ENCODE data around the gene FRMPD1.

- TF ChIP-seq ZNF565 (CRISPR knock-in tag; conservative IDR thresholded peaks at IDR 0.05; ENCODE audit: low read depth), result no peak
- no peak for TF ChIP-seq ZFP3 (CRISPR knock-in tag; IDR thresholded peaks at IDR 0.05)
- TF ChIP-seq CREB5 (CRISPR knock-in tag; IDR thresholded peaks at IDR 0.05; ENCODE audit: low read depth), result no peak
- TF ChIP-seq RARB (CRISPR knock-in tag; IDR thresholded peaks at IDR 0.05), result no peak
- no peak for TF ChIP-seq ARNTL (CRISPR knock-in tag; IDR thresholded peaks at IDR 0.05; ENCODE audit: borderline replicate concordance, low read depth)
- no peak for TF ChIP-seq ZFP30 (CRISPR knock-in tag; IDR thresholded peaks at IDR 0.05)
- no peak for TF ChIP-seq ZC3H10 (CRISPR knock-in tag; IDR thresholded peaks at IDR 0.05)
- TF ChIP-seq, protein P1, sequence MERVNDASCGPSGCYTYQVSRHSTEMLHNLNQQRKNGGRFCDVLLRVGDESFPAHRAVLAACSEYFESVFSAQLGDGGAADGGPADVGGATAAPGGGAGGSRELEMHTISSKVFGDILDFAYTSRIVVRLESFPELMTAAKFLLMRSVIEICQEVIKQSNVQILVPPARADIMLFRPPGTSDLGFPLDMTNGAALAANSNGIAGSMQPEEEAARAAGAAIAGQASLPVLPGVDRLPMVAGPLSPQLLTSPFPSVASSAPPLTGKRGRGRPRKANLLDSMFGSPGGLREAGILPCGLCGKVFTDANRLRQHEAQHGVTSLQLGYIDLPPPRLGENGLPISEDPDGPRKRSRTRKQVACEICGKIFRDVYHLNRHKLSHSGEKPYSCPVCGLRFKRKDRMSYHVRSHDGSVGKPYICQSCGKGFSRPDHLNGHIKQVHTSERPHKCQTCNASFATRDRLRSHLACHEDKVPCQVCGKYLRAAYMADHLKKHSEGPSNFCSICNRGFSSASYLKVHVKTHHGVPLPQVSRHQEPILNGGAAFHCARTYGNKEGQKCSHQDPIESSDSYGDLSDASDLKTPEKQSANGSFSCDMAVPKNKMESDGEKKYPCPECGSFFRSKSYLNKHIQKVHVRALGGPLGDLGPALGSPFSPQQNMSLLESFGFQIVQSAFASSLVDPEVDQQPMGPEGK (CRISPR knock-in tag; IDR thresholded peaks at IDR 0.05; ENCODE audit: borderline replicate concordance), result no peak
- TF ChIP-seq PPARA (CRISPR knock-in tag; IDR thresholded peaks at IDR 0.05; ENCODE audit: borderline replicate concordance), result no peak
Observed at GRCh38 chr9:37730839-37731238, 80.1 kb downstream of the FRMPD1 start.

Data from SK-N-SH treated with all-trans-retinoic acid at 6 μM for 48 hours (cell line).